ENCODE results near the gene IFI44.

The IFI44 gene

DNA sequence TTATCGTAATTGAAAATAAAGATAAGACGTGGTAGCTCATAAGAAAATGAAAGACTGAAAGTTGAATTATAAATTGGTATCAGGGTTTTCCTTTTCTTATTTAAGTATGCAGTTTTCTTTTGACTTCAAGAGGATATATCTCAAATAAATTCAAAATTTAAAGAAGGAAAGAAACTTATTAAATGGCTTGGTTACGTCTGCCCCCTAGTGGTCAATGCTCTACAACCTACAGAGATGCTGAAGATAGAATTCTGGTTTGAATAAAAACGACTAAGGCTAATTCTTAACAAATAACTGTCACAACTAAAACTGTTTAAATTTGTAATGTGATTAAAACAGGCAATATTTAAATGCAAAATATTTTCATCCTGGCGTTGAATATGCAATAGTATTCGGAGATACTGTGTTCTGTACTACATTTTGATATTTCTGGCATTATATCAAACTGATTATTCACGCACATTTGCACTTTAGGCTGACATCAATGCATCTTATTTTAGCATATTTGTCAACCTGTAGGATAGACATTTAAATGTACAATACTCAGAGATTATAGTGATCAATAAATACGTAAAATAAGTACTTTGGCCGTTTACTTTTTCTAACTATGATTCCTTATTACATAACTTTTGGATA is 26.8 kb downstream of the IFI44 start:
- DNase-seq (peak; percentile 26 to 28), ATAC-seq (no peak)
- H3K4me1 Mint-ChIP-seq: peaks cover 10% of the 10 kb centered on the region
- H3K27ac Mint-ChIP-seq: no peak overlapping the region
- H3K9me3 Mint-ChIP-seq: no peaks in the 10 kb centered on the region
- H3K4me3 Mint-ChIP-seq: no peak overlapping the region
- no peaks in the 10 kb centered on the region for H3K27me3 Mint-ChIP-seq

DNA sequence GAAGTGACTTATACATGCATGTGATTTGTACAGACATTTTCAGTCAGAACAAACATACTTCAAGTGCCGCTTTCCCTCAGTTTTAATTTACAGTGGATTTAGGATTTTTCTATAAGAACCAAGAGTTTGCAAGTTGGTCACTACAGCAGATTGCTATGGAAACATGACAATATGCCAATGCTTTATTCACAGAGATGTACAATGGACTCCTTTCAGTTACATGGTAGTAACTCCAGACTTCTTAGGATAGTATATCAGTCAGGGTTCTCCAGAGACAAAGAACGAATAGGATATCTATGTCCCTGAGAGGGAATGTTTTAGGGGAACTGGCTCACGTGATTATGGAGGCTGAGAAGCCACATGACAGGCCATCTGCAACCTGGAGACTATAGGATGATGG is 27.4 kb downstream of the IFI44 start:
- DNase-seq (no peak), ATAC-seq (no peak)
- Mint-ChIP-seq H3K4me1 (peaks cover 10% of the 10 kb centered on the region), H3K4me3 (no peak overlapping the region), H3K9me3 (no peaks in the 10 kb centered on the region), H3K27ac (no peak overlapping the region), H3K27me3 (no peaks in the 10 kb centered on the region)

DNA sequence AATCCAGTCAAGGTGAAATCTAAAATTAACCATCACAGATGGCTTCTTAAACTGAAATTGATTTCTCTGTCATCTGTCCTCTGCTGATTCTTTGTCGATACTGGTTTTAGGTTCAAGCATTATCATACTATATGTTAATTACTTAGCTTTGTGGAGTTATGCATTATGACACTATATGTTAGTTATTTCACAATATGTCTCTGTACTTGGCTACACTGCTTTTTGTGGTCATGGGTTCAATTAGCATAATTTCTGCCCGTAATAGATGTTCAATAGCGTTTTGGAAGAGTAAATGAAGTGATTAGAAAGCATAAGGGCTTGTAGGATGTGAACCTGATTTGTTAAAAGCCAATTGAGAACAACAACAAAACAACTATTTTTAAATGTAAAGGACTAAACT is 28.2 kb downstream of the IFI44 start:
- Mint-ChIP-seq H3K4me1 (peaks cover 10% of the 10 kb centered on the region), H3K4me3 (peak overlapping the region in 1 of 2 donors; percentile 24), H3K27me3 (no peaks in the 10 kb centered on the region), H3K27ac (no peak overlapping the region), H3K9me3 (no peaks in the 10 kb centered on the region)
- DNase-seq (no peak), ATAC-seq (no peak)

DNA sequence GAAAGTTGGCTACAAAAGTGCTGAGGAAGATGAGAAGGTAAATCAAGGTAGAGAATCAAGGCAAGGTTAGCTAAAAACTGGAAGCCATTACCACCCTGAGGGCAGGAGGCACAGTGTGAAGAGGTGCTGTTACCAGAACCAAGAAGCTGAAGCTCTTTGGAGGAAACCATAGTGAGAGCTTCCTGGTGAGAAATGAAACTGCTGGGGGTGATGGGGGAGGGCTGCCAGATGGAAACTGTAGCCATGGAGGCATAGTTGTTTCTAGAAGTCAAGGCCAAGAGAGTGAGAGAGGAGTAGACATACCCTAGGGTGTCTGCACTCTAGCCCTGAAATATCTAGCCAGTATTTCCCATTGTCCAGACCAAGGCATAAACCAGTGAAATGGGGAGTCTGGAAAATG is 28.7 kb downstream of the IFI44 start:
- DNase-seq: peak in 1 of 2 donors; percentile 21
- no peaks in the 10 kb centered on the region for H3K9me3 Mint-ChIP-seq
- H3K27me3 Mint-ChIP-seq: no peaks in the 10 kb centered on the region
- peak overlapping the region; percentile 2 to 24 for H3K4me3 Mint-ChIP-seq
- peaks cover 10% of the 10 kb centered on the region for H3K4me1 Mint-ChIP-seq
- H3K27ac Mint-ChIP-seq: peak overlapping the region in 1 of 2 donors; percentile 67
- ATAC-seq: peak; percentile 83

DNA sequence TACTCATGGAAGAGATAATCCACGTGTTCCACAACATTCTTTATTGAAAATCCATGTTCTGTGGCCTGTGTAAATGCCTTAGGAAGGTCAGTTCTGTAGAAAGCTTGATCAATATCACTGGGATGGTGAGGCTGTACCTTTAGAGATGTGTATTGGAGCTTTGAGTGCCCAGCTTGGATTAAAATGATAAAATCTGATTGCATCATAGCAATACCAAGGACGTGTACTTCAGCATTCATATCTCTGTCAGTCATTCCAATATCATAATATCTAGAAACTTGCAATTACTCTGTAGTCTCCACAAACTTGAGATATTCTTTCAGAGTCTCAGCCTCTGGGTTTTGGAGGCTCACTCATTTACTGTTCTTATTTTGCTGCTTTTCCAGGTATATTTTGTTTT is 31.6 kb downstream of the IFI44 start:
- no peaks in the 10 kb centered on the region for H3K27me3 Mint-ChIP-seq
- no peak overlapping the region for H3K4me3 Mint-ChIP-seq
- no peaks in the 10 kb centered on the region for H3K9me3 Mint-ChIP-seq
- peaks cover 10% of the 10 kb centered on the region for H3K4me1 Mint-ChIP-seq
- no peak overlapping the region for H3K27ac Mint-ChIP-seq
- ATAC-seq: no peak
- no peak for DNase-seq

DNA sequence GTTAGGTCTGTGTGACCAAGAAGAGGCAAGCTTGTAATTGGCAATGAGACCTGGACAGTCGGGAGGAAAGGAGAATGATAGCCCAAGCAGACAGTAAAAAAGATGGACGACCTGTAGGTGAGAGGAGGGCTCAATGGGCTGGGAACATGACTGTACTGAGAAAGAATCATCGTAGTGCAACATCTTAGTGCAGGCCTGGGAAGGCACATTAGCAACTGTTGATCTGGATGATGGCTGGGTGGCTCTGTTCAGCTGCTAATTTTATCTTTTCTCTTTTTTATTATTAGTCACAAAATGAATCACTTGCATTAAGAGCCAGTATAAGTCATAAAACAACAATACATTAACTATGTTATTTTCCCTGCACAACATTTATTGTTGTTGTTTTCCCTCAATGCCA is 32.9 kb downstream of the IFI44 start:
- no peak for DNase-seq
- Mint-ChIP-seq H3K9me3 (no peaks in the 10 kb centered on the region), H3K4me1 (peaks cover 10% of the 10 kb centered on the region), H3K27ac (no peak overlapping the region), H3K4me3 (no peak overlapping the region), H3K27me3 (no peaks in the 10 kb centered on the region)
- no peak for ATAC-seq

DNA sequence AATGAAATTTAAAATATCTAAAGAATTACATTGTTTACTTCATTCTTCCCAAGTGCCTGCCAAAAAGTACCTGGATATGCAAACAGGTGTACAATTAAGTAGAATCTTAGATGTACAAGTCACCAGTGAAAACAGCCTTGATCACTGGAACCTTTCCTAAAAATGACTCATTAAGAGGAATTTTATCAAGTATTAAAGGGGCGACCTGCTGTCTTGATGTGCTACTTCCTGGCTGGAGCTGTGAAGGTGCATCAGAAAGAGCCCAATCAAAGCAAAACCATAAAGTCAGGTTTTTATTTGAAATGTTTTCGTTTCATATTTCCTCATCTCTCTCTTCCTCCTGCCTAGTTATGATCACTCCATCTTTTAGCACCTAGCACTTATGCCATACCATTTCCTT is 33.4 kb downstream of the IFI44 start:
- Mint-ChIP-seq H3K4me1 (peaks cover 6% of the 10 kb centered on the region), H3K27ac (no peak overlapping the region), H3K27me3 (no peaks in the 10 kb centered on the region), H3K4me3 (no peak overlapping the region), H3K9me3 (no peaks in the 10 kb centered on the region)
- DNase-seq: no peak
- no peak for ATAC-seq

DNA sequence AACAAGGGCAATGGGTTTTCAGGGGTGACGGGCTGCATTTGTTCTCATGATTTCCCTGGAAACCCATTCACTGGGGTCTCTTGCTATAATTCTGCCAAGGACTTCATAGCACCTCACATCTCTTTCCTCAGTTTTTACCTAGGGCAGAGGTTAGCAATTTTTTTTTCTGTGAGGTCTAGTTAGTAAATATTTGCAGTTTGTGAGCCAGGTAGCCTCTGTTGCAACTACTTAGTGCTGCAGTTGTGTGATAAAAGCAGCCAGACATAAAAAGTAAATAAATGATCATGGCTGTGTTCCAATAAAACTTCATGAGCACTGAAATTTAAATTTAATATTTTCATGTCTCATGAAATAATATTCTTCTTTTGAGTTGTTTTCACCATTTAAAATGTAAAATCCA is 37.7 kb downstream of the IFI44 start:
- DNase-seq: no peak
- Mint-ChIP-seq H3K4me3 (no peak overlapping the region), H3K4me1 (no peaks in the 10 kb centered on the region), H3K27ac (no peak overlapping the region), H3K9me3 (no peaks in the 10 kb centered on the region), H3K27me3 (peaks cover 16% of the 10 kb centered on the region)
- ATAC-seq: no peak

DNA sequence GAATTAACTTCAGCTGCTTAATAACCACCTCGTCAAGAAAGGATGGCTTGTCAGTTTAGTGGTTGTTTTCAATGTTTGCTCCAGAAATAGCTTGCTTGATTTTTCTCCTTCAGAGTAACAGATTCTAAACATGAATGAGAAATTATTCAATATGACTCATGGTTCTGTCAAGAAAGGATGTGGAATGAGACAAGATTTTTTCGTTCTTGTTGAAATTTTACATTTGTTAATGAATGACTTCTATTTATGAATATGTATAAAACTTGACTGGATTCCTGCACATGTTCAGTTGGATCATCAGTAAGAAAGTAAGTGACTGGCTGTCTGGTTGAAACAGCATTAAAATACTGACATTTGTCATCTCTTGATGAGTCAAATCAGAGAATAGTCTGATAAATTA is 38.3 kb downstream of the IFI44 start:
- no peaks in the 10 kb centered on the region for H3K9me3 Mint-ChIP-seq
- no peak for DNase-seq
- H3K27ac Mint-ChIP-seq: no peak overlapping the region
- H3K4me1 Mint-ChIP-seq: no peaks in the 10 kb centered on the region
- H3K4me3 Mint-ChIP-seq: no peak overlapping the region
- no peak for ATAC-seq
- peaks cover 16% of the 10 kb centered on the region for H3K27me3 Mint-ChIP-seq

DNA sequence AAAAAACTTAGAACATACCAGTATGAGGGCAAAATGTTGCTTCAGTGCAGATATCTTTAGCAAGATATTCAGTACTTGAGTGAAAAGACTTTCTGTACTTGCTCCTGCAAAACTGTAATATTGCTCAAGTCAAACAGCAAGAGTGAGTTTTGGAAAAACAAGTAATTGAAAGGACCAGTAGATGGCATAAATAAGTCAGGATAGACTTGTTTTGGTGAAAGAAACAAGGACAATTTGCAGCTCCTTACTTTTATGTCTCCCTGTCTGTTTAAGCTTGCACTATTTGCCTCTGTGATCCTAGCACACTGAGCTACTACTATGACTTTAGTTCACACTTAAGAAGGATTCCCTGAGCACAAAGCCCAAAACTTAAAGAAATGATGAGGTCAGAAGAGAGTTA is 39.1 kb downstream of the IFI44 start:
- H3K27ac Mint-ChIP-seq: no peak overlapping the region
- DNase-seq (no peak), ATAC-seq (no peak)
- H3K9me3 Mint-ChIP-seq: no peaks in the 10 kb centered on the region
- H3K4me3 Mint-ChIP-seq: no peak overlapping the region
- no peaks in the 10 kb centered on the region for H3K4me1 Mint-ChIP-seq
- H3K27me3 Mint-ChIP-seq: peaks cover 16% of the 10 kb centered on the region

DNA sequence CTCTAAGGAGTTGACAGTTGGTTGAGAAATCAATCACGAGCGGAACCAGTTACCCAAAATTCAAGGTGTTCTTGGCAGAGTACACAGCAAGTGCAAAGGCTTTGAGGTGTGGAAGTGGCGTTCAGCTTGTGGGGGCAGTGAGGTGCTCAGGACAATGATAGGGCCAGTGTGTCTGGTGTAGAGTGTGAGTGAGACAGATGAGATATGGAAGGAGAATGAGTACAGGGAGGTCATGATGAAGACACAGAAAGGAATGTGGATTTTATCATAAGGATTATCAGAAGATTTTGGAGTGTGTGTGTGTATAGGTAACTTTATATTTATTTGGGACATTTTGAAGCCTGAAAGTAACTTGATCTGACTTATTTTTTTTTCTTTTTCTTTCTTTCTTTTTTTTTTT is 40.9 kb downstream of the IFI44 start:
- no peak for ATAC-seq
- H3K27ac Mint-ChIP-seq: no peak overlapping the region
- no peaks in the 10 kb centered on the region for H3K4me1 Mint-ChIP-seq
- H3K27me3 Mint-ChIP-seq: peaks cover 16% of the 10 kb centered on the region
- H3K9me3 Mint-ChIP-seq: no peaks in the 10 kb centered on the region
- H3K4me3 Mint-ChIP-seq: no peak overlapping the region
- DNase-seq: no peak

DNA sequence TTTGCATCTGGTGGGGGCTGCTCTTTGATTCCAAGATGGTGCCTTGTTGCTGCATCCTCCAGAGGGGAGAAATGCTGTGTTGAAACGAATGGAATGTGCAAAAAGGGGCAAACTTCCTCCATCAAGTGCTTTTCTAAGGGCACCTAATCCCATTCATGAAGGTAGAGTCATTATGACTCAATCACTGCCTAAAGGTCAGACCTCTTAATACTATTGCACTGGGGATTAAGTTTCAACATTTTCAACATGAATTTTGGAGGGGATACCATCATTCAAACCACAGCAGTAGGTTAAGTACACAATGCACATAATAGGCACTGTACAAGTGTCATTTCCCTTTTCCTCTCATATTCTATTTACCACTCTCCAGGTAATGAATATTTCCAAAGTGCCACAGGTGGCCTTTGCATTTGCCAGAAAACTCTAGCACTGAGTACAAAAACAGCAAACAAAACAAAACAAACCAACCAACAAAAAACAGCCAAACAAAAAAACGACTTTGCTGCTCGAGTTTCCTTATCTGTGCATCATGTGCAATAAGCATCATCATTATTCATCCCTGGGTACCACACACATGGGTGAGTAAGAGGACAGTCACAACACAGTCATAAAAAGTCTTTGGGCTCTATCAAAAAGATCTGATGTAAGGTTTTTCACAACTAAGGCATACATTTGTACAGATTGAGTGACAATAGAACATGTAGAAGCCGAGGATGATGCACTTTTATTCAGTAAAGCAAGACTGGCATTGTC is 42.5 kb downstream of the IFI44 start:
- Mint-ChIP-seq H3K9me3 (no peaks in the 10 kb centered on the region), H3K4me1 (no peaks in the 10 kb centered on the region), H3K27ac (no peak overlapping the region), H3K4me3 (no peak overlapping the region), H3K27me3 (peaks cover 16% of the 10 kb centered on the region)
- DNase-seq (no peak), ATAC-seq (no peak)

DNA sequence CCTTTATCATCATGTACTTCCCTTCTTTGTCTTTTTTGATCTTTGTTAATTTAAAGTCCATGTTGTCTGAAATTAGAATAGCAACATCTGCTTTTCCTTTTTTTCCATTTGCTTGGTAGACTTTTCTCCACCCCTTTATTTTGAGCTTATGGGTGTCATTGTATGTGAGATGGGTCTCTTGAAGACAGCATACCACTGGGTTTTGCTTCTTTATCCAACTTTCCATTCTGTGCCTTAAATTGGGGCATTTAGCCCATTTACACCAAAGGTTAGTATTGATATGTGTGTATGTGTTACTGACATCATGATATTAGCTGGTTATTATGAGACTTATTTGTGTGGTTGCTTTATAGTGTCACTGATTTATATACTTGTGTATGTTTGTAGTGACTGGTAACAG is 50.2 kb downstream of the IFI44 start:
- Mint-ChIP-seq H3K27me3 (peaks cover 8% of the 10 kb centered on the region), H3K27ac (no peak overlapping the region), H3K4me1 (no peaks in the 10 kb centered on the region), H3K4me3 (no peak overlapping the region), H3K9me3 (peaks cover 12 to 22% of the 10 kb centered on the region in 2 donors)
- no peak for ATAC-seq
- DNase-seq: no peak

DNA sequence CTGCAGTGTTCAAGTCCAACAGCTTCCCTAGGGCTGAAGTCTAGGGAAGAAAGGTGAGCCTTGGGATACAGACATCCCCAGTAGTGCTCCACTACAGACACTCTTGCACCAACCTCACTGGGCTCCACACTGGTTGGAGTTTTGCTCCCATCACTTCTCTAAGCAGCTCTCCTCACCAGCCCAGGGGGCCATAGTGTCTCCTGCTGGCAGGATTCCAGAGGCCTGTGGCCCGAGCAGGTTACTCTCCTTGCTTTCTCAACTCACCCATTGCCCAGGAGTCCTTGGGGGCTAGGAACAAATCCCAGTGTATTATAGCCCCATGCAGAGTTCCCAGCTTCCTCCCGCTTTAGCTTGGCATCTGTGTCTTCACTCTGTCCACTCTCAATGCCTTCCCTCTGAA is 52.8 kb downstream of the IFI44 start:
- Mint-ChIP-seq H3K4me1 (no peaks in the 10 kb centered on the region), H3K4me3 (no peak overlapping the region), H3K27me3 (peaks cover 8% of the 10 kb centered on the region), H3K9me3 (peaks cover 12 to 22% of the 10 kb centered on the region in 2 donors), H3K27ac (no peak overlapping the region)
- ATAC-seq (peak; percentile 37), DNase-seq (no peak)

DNA sequence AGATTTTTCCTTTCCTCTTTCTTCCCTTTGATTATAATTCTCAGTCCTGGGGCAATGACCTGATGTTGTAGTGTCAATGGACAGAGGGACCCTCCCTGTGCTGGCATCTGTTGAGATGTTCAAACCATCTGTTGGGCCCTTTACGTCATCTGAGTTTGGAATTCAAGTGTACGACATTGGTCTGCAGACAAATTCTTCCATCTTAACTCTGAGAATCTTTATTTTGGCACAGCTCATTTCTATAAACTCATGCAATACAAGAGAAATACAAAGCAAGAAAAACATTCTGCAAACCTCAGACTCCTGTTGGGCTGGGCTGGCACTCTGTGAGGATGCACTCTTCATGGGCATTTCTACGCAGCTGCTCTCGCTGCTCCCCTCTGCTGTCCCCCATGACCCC is 54.2 kb downstream of the IFI44 start:
- DNase-seq (no peak), ATAC-seq (no peak)
- Mint-ChIP-seq H3K4me1 (no peaks in the 10 kb centered on the region), H3K27me3 (peaks cover 8% of the 10 kb centered on the region), H3K9me3 (peaks cover 12 to 22% of the 10 kb centered on the region in 2 donors), H3K27ac (no peak overlapping the region), H3K4me3 (no peak overlapping the region)

DNA sequence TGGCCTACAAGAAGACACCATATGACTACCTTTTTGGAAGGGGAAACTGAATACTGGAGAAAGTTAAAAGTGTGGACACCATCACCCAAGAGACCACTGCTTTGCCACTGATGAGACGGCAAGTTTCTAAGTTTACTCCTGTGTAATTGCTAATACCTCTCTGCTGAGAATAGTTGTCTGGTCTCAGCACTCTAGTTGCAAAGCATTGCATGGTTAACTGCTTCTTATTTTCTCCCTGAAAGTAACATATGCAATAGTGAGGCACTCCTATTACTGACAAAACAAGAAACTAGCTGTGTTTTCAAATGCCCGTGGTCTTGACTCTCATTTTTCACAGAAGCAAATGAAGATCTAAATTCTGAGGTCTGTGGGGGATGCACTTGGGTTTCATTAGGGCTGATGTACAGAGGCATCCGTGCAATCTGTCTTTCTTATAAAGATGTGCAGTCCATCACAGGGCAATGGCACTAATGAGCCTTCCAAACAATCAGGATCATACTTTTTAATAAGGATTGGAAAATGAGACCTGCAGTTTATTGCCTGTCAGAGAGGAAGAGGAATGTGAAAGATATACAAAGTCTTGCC is 62.9 kb downstream of the IFI44 start:
- H3K27me3 Mint-ChIP-seq: peaks cover 12% of the 10 kb centered on the region
- no peak overlapping the region for H3K27ac Mint-ChIP-seq
- no peak overlapping the region for H3K4me3 Mint-ChIP-seq
- no peaks in the 10 kb centered on the region for H3K4me1 Mint-ChIP-seq
- ATAC-seq (no peak), DNase-seq (no peak)
- H3K9me3 Mint-ChIP-seq: no peaks in the 10 kb centered on the region

Measured in stimulated activated naive CD8-positive, alpha-beta T cell treated with anti-CD3 and anti-CD28 coated beads, Interleukin-15, amount 100 ng/mL, for 72 hours (primary cell).